AG20443 (cell line): Measurements from ENCODE around the gene VAPA.

Experiments
- DNase-seq: peaks from one replicate; pipeline ENCODE4 v3.0.0; 2012; ENCODE audit warnings: low spot score, mixed read lengths

Gene VAPA

DNA sequence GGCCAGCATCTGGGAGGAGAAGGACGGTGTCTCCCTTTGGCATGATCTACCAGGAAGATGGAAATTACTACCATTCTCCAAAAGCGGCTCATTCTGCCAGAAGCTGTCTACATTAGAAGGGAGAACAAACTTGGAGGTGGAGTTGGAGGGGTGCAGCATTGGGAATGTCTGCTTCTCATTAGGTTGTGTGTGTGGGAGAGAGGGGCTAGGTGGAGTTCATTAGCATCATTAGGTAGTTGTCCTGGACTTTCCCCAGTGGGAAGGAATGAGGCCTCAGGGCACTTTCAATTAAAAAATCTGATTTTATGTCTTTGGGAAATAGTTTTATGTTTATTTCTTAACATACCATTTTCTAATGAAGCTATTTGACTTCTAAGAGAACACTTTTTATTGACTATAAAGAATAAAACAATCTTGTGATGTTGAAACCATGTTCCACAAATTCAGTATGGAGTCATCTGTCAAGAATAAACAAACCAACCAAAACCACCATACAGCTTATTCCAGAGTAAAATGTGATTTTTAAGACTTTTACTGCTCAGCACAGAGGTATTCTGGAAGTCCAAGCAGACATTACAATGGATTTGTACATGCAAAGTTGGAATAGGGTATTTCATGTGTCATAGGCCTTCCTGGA lies 60.6 kb downstream of the VAPA start:
- DNase-seq, result no peak

DNA sequence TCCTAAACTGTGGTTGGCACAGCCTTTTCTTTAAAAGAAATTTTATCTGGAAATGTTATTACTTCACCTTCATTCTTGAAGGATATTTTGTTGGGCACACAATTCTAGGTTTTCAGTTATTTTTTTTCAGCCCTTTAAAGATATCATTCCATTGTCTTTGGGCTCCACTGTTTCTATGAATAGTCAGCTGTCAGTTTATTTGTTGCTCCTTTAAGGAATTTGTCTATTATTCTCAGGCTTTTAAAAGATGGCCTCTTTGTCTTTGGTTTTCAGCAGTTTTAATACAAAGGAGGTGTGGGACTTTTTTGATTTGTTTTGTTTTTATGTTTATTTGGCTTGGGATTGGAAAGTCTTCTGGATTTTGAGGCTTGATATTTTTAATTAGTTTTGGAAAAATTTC lies 61.8 kb downstream of the VAPA start:
- no peak for DNase-seq

DNA sequence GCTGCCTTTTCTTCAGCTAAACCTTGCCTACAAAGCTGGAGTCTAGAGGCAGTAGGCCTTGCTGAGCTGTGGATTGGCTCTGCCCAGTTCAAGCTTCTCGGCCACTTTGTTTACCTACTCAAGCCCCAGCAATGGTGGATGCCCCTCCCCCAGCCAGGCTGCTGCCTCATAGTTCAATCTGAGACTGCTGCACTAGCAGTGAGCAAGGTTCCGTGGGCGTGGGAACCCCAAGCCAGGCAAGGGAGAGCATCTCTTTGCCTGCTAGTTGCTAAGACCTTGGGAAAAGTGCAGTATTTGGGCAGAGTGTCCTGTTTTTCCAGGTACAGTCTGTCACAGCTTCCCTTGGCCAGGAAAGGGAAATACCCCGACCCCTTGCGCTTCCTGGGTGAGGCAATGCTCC lies 68.9 kb downstream of the VAPA start:
- DNase-seq, result no peak

DNA sequence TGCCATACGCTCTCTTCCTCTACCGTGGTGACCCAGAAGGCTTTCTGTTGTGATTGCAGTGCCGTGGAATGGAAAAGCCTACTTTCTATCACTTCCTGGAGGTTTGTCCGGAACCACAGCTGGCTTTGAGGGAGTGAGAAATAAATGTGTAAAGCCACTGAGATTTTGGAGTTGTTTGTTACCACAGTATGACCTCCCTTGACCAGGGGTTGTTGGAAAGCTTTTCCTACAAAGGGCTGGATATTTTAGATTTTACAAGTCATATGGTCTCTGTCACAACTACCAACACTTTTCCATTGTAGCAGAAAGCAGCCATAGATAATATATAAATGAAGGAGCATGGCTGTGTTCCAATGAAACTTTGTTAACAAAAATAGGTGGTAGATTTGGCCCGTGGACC lies 70.3 kb downstream of the VAPA start:
- no peak for DNase-seq

DNA sequence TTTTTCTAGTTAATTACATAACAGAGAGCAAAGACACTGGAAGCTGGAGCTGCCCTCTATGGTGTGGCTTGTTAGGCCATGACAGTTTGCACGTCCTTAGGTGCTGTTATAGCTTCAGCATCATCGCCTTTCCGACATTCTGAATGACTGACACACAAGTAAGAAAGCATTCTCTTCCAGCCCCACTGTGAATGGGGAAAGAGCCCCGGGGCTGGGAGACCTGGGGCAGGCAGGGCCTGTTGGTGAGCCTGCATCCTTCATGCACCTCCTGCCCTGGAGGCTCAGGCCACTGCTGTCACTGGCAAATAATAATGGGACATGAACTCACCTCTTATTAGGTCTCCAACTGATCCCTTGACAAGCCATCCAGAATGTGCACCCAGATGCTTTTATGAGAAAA lies 71.8 kb downstream of the VAPA start:
- DNase-seq, result no peak

DNA sequence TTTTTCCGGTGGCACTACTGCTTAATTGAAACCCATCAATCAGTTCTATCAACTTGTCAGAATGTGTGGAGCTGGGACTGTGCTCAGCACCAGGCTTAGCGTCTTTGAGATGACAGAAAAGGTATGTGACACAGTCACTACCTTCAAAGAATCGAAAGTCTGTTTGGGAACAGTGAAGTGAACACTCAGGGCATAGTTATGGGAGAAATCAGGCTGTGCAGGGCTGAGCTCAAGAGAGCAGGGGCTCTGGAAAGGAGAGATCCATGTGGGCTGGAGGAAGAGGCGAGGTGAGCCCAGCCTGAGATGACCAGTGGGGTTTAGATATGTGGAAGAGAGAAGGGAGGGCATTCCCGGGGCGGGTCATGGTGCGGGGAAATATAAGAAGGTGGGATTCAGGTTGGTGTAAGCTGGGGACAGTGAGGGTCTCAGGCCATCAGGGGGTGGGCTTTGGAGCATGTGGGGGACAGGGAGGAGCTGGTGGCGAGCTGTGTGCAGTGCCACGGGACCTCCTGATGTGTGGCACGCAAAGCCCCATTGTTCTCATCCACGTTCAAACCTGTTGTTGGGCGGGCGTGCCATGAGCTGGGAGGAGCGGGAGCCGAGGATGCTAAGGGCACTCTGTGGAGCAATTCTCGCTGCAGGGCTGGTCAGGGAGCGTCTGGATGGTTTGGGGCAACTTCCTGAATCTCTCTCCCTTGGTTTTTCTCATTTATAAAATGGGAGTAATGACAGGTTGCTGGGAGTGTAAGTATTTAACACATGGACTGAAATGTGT lies 72.5 kb downstream of the VAPA start:
- DNase-seq, result no peak

DNA sequence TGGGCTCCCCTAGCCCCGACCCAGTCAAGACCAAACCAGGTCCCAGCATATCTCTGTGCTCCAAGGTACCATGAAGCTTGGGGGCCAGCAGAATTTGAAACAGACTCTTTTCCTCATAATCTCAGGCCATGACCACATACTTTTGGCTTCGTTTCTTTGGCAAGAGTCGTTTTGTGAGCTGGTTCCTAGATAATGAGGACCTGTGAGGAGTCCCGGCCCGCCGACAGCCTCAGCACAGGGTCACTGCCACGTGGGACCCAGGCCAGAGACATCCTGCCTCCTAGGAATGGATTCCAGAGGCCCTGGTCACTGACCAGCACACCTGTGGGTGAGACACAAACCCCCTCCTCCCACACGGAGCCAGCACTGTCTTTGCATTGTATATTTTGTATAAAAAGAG lies 73.5 kb downstream of the VAPA start:
- DNase-seq, result no peak

DNA sequence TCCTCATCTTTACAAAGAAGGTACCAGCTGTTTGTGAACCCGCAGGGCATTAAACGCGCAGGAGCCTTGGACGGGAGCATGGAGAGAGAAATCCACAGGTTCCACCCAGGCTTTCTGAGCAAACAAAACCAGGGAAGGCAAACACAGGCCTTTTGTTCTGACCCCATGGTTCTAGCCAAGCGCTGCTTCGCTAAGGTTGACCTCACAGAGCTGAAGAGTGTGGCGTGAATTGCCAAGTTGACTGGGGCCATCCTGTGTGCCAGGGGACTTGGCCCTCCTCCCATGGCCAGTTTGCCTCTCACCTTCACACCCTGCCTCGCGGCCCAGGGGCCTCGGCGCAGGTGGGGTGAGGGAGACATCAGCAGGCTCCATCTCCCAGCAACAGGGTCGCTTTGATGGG lies 74.1 kb downstream of the VAPA start:
- DNase-seq, result no peak

DNA sequence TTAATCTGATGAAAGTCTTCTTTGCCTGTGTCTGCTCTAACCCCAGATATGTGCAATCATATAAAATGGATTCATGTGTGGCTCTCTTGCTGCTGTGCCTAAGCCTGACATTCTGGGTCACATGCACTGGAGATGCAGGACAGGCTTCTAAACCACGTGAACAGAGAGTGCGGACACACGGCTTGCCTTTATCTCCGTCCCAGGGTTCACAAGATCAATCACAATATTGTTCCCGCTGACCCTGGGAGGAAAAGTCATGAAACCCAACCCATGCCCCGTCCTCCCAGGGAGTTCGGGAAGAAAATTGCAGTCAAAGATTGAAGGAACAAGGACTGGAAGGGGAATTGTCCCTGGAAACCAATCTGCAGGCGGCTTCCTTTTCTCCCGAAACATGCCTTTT lies 74.8 kb downstream of the VAPA start:
- DNase-seq, result no peak

DNA sequence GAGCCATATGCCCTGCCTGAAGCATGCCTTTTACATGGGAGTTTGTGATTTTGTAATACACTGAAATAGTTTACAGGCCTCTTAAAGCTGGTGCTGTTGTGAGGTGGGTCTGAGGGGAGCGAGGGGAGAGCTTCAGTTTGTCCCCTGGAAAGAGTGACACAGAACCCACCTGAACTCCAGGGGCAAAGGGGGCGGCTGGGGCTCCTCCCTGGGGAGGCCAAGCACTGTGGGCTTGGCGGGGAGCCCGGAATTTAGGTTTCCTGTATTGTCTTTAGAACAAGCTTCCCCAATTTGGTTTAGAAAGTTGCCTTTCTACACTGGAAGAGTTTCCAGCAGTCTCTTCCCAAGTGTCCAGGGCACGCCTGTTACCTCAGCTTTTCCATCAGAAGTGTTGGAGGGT lies 75.7 kb downstream of the VAPA start:
- no peak for DNase-seq

DNA sequence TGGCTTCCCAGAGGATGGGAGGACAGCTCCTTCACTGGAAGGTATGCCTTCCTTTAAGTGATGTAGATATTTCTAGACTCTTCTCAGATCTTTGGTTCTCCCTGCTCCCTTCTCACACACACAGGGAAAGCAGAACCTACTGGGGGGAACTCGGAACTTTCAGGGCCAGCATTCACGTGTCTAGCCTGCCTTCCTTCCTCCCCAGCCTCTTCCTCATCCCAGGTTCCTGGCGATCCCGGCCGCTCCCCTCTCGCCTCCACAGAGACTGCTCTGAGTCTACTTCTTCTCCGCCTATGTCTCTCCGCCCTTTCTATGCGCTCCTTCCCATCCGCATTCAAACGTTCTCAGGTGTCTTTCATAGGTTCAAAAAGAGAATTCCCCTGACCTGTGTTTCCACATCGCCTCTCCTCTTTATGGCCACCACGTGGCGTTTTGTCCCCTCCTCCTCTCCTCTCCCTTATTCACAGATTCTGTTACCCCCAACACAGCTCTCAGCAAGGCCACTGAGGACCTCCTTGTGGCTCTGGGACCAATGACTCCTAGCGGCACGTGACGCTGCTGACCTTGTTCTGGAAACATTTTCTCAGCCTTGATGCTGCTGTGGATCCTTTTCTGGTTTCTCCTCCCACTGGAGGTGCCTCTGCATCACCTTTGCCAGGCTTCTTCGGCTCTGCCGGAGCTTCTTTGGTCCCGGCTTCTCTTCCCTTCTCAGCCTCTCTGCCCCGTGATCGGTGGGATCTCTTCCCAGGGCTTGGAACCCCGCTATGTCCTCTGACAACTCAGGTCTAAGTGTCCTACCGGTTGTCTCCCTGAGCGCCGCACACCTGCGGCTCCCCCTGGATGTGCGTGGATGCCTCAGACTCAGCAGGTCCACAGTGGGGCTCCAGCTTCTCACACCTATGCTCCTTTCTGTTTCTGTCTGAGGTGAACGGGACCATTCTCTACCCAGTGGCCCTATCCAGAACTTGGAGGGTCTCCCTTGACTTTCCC lies 77.5 kb downstream of the VAPA start:
- no peak for DNase-seq

DNA sequence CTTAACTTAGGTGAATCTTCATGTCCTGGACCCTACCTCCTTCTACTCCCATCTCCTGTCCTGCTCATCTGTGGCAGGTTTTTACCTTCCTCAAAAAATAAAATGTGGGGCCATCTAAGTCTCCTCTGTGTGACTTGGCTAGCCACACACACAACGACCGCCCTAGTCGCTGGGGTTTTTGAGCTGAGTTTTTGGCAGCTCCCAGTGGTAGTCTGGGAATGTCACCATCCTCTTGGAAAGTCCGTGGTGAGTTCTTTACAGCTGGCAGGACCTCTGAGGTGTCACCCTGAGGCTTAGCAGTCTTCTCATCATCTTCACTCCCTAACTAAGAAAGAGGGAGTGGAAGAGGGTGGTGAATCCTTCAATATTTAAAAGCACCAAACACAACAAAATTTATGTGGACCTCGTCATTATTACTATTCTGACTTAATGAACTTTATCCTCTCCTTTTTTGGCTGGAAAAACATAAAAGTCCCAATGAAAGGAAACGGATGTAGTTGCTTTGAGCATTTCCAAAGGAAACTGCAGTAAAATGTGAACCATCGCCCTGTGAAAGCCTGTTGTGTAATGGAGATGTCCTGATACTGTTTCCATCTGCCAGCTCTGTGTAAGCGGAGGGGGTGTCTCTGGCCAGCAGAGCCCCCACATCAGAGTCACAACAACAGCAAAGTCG lies 78.6 kb downstream of the VAPA start:
- no peak for DNase-seq

DNA sequence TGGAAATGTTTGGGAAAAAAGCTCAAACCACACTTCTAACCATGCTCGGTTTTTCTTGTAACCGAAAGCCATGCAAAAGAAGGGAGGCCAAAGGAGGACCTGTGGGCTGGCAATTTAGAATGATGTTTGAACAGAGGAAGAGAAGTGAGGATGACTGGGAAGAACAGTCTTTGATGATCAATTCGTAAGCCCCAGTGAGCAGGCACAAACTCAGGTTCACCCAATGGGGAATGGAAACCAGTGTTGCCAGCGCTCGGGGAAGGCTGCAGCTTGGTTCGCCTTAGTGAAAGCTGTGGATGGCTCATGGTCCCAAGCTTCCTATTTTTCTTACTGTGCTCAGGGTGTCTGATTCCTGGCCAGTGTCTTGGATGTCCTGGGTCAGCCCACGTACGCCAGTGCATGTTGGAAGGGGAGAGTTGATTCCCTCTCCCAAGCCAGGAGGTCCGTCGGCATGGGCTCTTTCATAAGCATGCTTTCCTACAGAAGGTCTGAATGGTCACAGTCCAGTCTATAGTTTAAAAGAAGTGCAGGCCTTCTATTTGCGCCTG lies 79.2 kb downstream of the VAPA start:
- no peak for DNase-seq

DNA sequence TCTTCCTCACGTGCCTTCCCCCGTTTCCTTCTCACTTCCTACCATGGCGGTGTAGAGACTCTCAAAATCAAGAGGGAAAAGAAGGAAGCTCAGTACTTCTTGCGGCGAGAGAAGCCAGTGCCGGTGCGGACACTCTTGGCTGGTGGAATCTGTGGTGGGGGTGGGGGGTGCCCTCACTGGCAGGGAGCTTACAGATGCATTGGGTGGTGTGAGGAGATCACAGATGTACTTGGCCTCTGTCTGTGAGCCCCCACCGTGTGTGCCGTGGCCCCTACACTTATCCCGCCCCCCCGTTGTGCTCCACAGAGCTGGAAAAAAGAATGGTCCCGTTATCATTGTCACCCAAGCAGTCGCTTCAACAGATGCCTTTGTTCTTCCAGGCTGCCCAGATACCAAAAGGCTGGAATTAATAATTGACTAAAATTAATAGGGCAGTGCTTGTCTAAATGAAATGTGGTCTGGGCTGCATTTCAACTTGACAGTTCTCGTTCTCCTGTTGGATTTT lies 79.8 kb downstream of the VAPA start:
- no peak for DNase-seq

DNA sequence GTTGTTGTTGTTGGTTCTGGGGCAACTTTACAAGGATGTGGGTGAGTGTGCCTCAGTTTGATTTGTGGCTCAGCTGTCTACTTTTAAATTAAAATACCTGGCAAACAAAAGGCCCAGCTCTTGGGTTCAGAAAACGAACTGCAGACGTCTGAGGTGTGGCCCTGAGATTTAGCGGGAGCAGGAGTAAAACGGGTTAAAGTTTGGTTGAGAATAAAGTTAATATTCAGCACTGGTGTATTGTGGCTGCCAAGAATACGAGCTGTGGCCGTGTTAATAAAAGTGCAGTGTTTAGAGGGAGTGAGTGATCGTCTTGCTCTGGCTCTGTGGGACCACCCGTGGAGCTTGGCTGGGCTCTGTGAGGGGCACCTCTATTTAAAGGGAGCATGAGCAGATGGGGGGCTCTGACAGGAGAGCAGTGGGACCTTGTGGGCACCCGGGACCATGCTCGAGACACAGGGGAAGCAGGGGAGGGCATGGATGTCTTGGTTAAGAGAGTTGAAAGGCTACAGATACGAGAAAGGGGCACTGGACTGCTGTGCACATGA lies 80.3 kb downstream of the VAPA start:
- no peak for DNase-seq

DNA sequence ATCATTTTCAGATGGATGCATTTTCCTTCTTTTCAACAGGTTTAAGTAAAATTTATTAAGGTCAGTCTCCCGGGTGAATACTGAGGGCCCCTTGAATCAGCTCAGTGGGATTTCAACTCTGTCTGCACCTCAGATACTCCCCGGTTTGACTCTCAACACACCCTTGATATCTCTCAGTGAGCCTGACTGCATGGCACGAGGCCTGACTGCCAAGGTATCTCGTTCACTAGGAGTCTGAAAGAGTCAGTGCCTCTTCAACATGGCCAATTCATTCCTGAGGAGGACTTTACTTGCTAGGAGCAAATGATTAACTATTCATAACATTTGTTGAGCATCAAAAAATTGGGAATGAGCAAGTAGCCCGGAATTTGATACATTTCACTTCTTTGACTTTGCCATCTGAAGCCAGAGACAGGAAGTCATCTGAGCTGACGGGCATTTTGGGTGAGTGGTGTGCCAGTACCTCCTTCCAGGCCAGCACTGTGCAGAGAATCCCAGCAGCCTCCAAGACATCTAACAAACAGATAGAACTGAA lies 81.0 kb downstream of the VAPA start:
- no peak for DNase-seq

DNA sequence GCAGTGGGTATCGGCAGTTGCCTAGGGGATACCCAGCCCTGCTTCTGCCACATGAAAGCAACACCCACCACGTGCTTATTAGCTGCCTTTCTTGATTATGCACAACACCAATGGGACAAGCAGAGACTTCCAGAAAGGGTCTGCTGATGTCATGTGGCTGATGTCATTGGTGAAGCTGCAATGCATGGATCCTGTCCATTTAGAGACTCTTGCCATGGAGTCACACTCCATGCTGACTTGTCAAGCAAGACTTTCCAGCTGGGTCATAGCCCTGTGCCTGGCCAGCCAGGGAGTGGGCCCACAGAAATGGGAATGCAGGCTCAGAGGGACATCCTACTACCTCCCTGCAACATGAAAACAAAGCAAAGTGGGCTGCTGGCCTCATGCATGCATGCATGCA lies 81.8 kb downstream of the VAPA start:
- no peak for DNase-seq

DNA sequence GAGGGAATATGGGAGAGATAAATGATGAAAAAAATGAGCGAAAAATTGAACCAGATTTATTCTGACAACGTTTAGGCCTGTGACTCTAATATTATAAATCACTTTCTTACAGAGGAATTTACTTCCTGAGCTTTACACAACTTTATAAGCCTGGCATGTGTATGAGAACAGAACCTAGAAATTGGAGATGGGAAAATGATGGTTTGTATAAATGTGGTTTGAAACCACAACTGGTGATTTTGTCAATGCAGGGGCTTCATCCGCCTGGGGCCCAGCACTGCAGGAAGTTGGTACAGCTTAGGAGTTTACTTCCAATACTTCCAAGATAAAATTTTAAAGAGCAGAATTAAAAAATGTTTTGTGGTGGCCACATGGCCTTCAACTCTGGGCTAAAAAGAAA lies 82.3 kb downstream of the VAPA start:
- DNase-seq, result no peak

DNA sequence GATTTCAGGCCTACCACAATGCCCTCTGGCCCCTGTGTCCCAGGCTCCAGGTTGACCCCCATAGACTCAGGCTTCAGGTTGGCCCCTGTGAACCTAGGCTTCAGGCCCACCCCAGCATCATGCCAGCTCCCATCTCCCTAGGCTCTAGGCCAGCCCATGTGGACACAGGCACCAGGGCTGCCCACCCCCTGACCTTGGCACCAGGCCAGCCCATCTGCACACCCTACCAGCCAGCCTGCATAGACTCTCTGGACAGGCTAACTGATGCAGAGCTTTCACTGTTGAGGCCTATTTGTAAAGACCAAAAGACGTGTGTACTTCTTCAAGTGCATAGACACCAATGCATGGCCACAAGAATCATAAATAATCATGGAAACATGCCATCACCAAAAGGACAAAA lies 83.9 kb downstream of the VAPA start:
- no peak for DNase-seq

DNA sequence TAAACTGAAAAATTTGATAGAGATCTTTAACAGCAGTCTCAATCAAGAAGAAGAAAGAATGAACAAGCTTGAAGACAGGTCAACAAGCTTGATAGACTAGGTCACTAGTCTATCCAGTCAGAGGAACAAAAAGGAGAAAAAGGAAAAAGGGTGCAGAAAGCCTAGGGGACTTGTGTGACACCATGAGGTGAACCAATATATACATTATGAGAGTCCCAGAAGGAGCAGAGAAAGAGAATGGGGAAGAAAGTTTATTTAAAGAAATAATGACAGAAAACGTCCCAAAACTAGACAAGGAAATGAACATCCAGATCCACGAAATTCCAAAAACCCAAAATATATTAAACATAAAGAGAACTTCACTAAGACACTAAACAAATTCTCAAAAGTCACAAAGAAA lies 84.5 kb downstream of the VAPA start:
- no peak for DNase-seq

DNA sequence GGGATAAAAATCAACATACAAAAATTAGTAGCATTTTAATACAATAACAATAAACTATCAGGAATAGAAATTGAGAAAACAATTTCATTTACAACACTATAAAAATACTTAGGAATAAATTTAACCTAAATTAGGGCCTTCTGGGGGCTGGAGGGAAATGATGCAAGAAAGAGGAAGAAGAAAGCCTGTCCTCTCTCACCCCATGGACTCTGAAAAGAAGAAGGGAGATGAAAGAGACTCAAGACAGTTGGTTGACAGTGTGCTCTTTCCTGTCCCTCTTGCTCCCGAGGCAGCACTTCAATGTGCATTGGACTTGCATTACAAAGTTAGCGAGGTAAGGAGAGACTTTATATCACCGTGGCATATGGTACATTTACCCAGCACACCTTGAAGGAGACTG lies 88.5 kb downstream of the VAPA start:
- DNase-seq, result no peak
